Pancreas (tissue), 10 donors: ENCODE results near the gene CLTCL1. TPM values are rescaled to one million over a fixed set of nuclear protein-coding genes. Genes with fewer than 3 reads are reported as not detected.

Experiments used
- ATAC-seq, 4 donors: fragments of 200-7000 bp; cut with Tn5 transposase; one replicate each; pipeline versions ENCODE4 v1.8.0 to v1.9.1; 2020; ENCODE audit warnings: mild to moderate bottlenecking in 4 of 4, moderate library complexity in 4 of 4
- DNase-seq, 6 donors: peaks; one replicate each; pipeline ENCODE4 v3.0.0-alpha.2; 2020
- FAIRE-seq: peaks from 2 replicates; lab custom pipeline; 2012; peaks lifted over from hg19 to GRCh38; lab: Jason Lieb, UNC
- H3K27ac ChIP-seq, 4 donors: fragments of 200-600 bp; sonication (generic); 1 replicate in 3 of 4; 2 replicates in 1 of 4; pipeline versions ENCODE4 v1.5.0 to v1.8.0; 2020
- H3K27me3 ChIP-seq, 4 donors: fragments of 200-600 bp; one replicate each; pipeline ENCODE4 v1.8.0; 2021
- H3K36me3 ChIP-seq, 3 donors: fragments of 200-600 bp; sonication (generic) in 1 of 3; one replicate each; pipeline versions ENCODE4 v1.5.0 to v1.8.0; 2020 to 2021
- H3K4me1 ChIP-seq, 3 donors: fragments of 200-600 bp; one replicate each; pipeline ENCODE4 v1.8.0; 2021
- H3K4me3 ChIP-seq, 4 donors: fragments of 200-600 bp; sonication (generic) in 2 of 4; one replicate each; pipeline versions ENCODE4 v1.5.0 to v1.8.0; 2020 to 2021
- H3K9me3 ChIP-seq, 4 donors: fragments of 200-600 bp; one replicate each; pipeline ENCODE4 v1.8.0; 2021
- WGBS, 2 donors: extraction: QIAGEN DNeasy Blood & Tissue Kit; methylation state at CpG; one replicate each; pipeline ENCODE4 v1.1.7; 2013; 5-methylcytosine and 5-hydroxymethylcytosine counted together
- intact Hi-C, 3 donors: fragments of 100-400 bp; cut with DNase I; formaldehyde crosslinking; loops; one replicate each; pipeline versions ENCODE4 v1.11.1 to v1.14.2; 2022
- polyA plus RNA-seq, 2 donors: library from polyadenylated mRNA; stranded (reverse); fragments of 200-250 nt; gene quantifications; one replicate each; pipeline ENCODE4 v1.2.3, GENCODE V29; 2013
- total RNA-seq, 6 donors: library from RNA; stranded (reverse); fragmentation: NEBNext Ultra II Directional in 4 of 6; extraction: Animal tissue kit (Norgen Biotek cat#: 25700) in 4 of 6; gene quantifications; one replicate each; pipeline versions ENCODE4 v1.2.1 to v1.2.4, GENCODE V29; 2021 to 2023
- TF ChIP-seq, protein P1 (sequence below), 4 donors: fragments of 200-600 bp; sonication (generic) in 3 of 4; IDR thresholded peaks; one replicate each; pipeline versions ENCODE4 v1.5.0 to v1.8.0; 2021; ENCODE audit warnings: antibody characterized with exemption in 4 of 4
- donor health status: healthy with polysubstance abuse.
- donor health status: DM: no; HTN: no; CAD: no; lungs with moderate emphysema.
- donor health status: DM: no; HTN: no; CAD: no.
- donor health status: control.
- donor health status: control.
- donor health status: Bipolar disorder and iron deficiency.
- donor health status: DM: yes; HTN: yes; CAD: no.
- donor health status: DM: no; HTN: no; CAD: no.
- donor health status: DM: no; HTN: no; CAD: no.
- donor health status: DM: yes; HTN: yes; CAD: no.

The CLTCL1 gene
- total and polyA plus RNA-seq, 8 donors, result 1.7 to 6.4 (median 2.2) TPM

DNA sequence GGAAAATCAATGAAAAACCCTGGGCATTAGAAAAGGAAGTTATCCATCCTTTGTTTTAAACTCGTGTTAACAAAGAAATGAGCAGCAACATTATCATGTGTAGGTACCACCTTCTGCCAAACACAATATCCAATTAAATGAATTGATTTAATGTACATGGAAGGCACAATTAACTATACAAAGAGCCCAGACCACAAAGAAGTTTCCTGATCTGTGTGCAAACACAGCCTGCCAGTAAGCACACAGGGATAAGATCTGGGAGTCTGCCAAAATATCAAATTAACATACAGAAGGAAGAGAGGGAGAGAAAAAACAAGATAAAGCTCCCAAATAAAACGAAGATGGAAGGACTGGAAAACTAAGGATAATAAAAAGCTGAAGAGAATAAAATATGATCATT, 58.9 kb downstream of the CLTCL1 start:
- no peak overlapping the region for H3K27ac ChIP-seq
- no peak for FAIRE-seq
- TF ChIP-seq, protein P1, sequence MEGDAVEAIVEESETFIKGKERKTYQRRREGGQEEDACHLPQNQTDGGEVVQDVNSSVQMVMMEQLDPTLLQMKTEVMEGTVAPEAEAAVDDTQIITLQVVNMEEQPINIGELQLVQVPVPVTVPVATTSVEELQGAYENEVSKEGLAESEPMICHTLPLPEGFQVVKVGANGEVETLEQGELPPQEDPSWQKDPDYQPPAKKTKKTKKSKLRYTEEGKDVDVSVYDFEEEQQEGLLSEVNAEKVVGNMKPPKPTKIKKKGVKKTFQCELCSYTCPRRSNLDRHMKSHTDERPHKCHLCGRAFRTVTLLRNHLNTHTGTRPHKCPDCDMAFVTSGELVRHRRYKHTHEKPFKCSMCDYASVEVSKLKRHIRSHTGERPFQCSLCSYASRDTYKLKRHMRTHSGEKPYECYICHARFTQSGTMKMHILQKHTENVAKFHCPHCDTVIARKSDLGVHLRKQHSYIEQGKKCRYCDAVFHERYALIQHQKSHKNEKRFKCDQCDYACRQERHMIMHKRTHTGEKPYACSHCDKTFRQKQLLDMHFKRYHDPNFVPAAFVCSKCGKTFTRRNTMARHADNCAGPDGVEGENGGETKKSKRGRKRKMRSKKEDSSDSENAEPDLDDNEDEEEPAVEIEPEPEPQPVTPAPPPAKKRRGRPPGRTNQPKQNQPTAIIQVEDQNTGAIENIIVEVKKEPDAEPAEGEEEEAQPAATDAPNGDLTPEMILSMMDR (IDR thresholded peaks at IDR 0.05), result no peak

DNA sequence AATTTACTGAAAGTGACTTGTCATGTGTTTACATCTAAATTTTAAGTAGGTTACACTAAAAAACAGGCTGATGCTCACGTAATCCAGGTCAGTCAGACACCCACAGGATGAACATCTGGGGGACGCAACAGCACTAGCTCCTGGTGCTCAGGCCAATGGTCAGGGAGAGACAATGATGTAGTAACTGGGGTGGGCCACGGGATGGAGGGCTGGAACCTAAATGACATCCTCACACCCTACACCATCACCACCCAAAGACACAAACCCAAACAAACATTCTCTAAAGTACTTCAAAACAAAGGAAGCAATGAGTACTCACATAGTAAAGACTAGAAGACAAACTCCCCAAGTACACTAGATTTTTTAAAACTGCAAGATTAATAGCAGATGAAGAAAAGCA, 59.5 kb downstream of the CLTCL1 start:
- TF ChIP-seq, protein P1 (IDR thresholded peaks at IDR 0.05), result no peak
- no peaks in the 10 kb centered on the region for H3K36me3 ChIP-seq
- H3K27ac ChIP-seq, result no peak overlapping the region
- H3K9me3 ChIP-seq, result no peaks in the 10 kb centered on the region
- ATAC-seq (no peak), FAIRE-seq (no peak), DNase-seq (no peak)
- H3K4me1 ChIP-seq, result no peaks in the 10 kb centered on the region
- H3K4me3 ChIP-seq, result no peak overlapping the region
- intact Hi-C loops, result no loop called here
- 86 to 96% methylated on average over 3 of the region's 3 CpGs for WGBS, 2 donors
- H3K27me3 ChIP-seq, result no peaks in the 10 kb centered on the region

More for the DNA sequence above, 58.9 kb downstream of the CLTCL1 start:
- no peaks in the 10 kb centered on the region for H3K36me3 ChIP-seq
- ATAC-seq (no peak), DNase-seq (no peak)
- intact Hi-C loops, result no loop called here
- H3K4me3 ChIP-seq, result no peak overlapping the region
- WGBS, 2 donors, result 27 to 40% methylated on average over 2 of the region's 2 CpGs
- no peaks in the 10 kb centered on the region for H3K9me3 ChIP-seq
- no peaks in the 10 kb centered on the region for H3K27me3 ChIP-seq
- H3K4me1 ChIP-seq, result no peaks in the 10 kb centered on the region

DNA sequence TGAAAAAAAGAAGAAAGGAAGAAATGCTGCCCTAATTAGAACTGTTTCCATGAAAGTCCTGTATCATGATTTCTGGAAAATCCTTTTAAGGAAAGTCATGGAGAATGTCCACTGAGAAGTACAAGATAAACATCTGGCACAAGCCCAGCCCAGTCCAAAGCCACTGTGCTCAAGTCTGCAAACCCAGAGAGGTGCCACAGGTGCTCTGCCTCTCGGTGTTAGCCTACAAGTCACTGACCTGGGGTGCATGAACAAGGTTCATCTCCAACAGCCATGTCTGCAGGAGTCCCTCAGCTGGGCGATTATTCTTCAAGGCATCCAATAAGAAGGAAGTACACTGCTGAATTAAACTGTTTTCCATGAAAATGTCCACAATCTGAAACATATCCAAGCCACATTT, 61.9 kb downstream of the CLTCL1 start:
- intact Hi-C loops, result loop anchor here in 1 of 3 donors (10.0 kb wide), 2 partner anchors 95 to 125 kb away; partner anchors contain the start of gene TSSK2
- Histone ChIP-seq H3K27me3 (no peaks in the 10 kb centered on the region), H3K36me3 (no peaks in the 10 kb centered on the region), H3K4me1 (no peaks in the 10 kb centered on the region), H3K4me3 (no peak overlapping the region), H3K27ac (no peak overlapping the region), H3K9me3 (no peaks in the 10 kb centered on the region)
- TF ChIP-seq, protein P1 (IDR thresholded peaks at IDR 0.05), result no peak
- FAIRE-seq (no peak), DNase-seq (no peak), ATAC-seq (no peak)
- WGBS, 2 donors, result 47 to 55% methylated on average over 2 of the region's 2 CpGs

DNA sequence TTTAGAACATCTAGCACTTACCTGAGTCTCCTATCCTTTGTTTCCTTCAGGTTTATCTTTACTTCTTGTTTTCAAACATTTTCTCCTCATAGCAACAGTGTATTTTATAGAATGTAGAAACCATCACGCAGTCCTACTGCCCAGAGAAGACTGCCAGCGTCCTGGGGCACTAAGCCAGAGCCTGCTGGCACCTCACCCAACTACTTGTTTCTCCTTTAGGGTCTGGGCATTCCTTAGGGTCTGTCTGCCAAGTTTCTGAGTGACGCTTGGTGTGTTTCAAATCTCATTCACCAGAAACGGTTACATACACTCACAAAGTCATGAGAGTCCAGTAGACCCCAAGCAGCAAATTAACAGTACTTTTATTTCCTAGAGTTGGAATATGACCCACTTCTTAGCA, 63.3 kb downstream of the CLTCL1 start:
- 83 to 84% methylated on average over 4 of the region's 4 CpGs for WGBS, 2 donors
- no peak overlapping the region for H3K4me3 ChIP-seq
- ATAC-seq (no peak), DNase-seq (no peak), FAIRE-seq (no peak)
- intact Hi-C loops, result loop anchor here in 1 of 3 donors (10.0 kb wide), 2 partner anchors 93 to 127 kb away; partner anchors contain the start of gene TSSK2
- H3K27me3 ChIP-seq, result no peaks in the 10 kb centered on the region
- no peaks in the 10 kb centered on the region for H3K36me3 ChIP-seq
- TF ChIP-seq, protein P1 (IDR thresholded peaks at IDR 0.05), result no peak
- H3K4me1 ChIP-seq, result no peaks in the 10 kb centered on the region
- H3K27ac ChIP-seq, result no peak overlapping the region
- no peaks in the 10 kb centered on the region for H3K9me3 ChIP-seq

DNA sequence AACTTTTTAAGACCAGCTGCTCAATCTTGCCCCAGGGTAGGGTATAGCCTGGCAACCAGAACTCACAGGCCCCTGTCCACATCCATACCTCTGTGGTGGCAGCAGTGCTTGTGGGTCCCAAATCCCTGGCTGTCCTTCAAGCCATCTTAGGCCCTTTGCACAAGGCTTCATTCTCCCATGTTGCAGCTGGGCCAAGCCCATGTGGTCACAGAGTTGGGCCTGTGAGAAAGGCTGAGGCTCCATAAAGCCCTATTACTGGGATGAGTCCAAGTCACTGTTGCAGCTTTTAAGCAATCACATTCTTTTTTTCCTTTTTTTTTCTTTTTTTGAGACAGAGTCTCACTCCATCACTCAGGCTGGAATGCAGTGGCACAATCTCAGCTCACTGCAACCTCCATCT, 65.1 kb downstream of the CLTCL1 start:
- Histone ChIP-seq H3K4me1 (no peaks in the 10 kb centered on the region), H3K36me3 (no peaks in the 10 kb centered on the region), H3K27ac (no peak overlapping the region), H3K4me3 (no peak overlapping the region), H3K9me3 (no peaks in the 10 kb centered on the region), H3K27me3 (no peaks in the 10 kb centered on the region)
- FAIRE-seq (no peak), ATAC-seq (no peak), DNase-seq (no peak)
- TF ChIP-seq, protein P1 (IDR thresholded peaks at IDR 0.05), result no peak
- intact Hi-C loops, result loop anchor here in 1 of 3 donors (10.0 kb wide), 2 partner anchors 92 to 128 kb away; partner anchors contain the start of gene TSSK2
